ENCODE measurements around the gene PRDM16.
"Not testable (repeated sequence)": the region's sequence is repeated elsewhere in the genome, so short reads cannot be mapped to it uniquely, and the experiment has no call there.

The PRDM16 gene

DNA sequence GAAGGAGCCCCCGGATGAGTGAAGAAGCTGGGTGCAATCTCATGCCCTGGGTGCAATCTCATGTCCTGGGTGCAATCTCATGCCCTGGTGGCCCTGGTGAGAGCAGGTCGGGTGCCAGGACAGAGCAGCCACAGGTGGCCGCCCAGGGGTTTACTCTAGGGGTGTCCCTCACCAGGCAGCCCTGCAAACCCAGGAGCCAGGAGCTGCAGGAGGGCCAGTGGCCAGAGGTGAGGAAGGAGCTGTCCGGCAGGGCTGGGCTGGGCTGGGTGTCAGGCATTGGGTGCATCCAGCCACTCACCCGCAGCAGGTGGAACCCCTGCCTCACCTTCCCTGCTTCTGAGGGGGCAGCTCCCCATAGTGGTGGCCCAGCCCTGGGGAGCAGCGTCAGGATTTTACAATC, 79.2 kb downstream of the PRDM16 start:
- DNase-seq: no peak

DNA sequence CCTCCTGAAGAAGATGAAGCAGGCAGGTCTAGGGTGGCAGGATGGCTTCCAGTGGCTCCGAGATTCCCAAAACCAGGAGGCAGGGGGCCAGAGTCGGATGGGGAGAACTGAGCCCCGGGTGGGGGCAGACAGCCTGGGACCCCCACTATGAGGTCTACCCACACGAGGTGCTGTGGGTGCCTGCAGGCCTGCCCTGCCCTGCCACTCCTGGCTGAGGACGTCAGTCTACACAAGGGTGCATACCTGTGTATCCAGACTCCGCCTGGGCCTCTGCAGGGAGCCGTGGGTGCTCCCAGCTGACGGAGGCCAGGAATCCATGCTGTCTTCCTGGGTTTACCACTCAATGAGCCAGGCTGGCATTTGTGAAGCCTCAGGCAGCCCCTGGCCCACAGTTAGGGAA, 80.3 kb downstream of the PRDM16 start:
- no peak for DNase-seq

DNA sequence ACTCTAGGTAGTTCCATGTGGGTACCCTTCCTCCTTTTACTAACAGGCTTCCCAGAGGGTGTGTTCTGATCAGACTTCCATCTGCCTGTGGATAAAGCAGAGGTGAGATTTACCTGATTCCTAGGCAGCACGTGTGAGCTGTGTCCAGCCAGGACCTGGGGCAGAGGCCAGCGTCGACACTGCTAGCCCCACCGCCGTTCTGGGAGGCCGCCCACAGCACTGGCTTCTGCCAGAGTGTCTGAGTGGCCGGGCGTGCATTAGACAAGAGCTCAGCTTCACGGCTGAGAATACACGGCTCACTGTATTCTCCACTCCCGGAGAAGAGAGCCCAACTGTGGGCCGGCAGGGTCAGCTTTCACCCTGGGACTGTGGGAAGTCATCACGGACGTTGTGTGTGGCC, 82.5 kb downstream of the PRDM16 start:
- no peak for DNase-seq

DNA sequence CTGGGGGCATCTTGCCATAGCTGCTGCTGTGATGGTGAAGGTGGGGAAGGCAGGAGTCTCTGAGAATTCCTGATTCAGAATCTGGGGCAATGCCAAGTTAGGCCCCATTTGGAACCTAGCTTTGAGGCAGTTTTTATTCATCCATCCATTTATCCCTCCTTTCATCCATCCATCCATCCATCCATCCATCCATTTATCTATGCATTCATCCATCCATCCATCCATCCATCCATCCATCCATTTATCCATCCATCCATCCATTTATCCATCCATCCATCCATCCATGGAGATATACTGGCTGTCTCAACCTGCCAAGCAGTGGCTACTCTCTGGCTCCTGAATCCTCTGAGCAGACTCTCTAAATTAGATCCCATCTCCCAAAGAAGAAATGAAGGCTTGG, 83.1 kb downstream of the PRDM16 start:
- no peak for DNase-seq

DNA sequence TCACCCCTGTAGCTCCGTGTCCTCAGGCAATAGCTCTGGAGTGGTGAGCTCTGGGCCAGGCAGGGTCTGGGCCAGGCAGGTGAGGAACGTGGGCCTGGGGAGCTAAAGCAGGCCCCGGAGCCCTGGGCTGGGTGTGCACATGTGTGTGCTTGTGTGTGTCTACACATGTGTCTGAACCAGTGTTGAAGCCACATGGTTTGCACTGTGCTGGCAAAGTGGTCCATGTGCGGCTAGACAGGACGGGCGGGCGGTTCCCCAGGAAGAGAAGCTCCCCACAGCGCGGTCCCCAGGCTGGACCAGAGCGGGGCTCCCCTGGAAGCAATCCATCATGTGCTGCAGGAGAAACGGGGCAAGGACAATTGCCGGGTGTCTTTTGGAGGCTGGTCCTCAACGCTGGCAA, 84.2 kb downstream of the PRDM16 start:
- DNase-seq: no peak

DNA sequence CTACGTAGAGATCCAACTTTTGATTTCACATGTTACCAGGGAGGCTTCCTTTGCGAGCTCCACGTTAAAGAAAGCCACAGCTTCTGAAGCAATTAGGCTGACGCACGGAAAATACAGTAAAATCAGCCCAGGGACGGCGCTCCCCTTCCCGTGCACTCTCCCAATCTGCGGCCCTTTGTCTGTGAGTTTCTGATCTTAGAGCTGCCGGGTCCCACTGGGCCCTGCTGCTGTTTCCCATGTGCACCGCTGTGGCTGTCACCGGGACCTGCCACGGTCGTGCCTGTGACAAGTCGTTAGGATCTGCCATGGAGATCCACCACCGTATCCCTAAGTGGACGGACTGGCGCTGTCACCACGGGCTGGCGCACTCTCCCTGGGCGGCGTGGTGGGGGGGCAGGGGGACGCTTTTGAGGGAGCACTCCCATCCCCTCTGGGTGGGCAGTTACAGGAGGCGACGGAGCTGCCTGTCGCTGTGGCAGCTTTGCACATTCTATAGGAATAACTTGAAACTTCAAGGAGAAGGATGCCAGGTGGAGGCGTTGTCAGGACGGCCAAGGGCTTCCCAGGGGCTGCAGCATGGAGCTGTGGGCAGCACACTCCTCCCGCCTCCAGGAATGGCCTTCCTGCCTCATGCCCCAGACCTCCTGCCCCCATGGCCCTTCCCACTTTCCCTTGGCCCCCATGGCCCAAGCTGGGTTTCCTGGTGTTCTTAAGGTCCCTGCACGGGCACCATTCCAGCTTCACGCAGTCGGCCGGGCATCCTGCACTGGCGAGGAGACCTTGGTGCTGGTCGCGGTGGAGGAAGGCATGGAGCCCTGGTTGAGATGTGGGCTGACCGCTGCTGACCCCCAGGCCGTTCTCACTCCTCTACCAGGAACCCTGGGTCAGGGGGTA, 85.1 kb downstream of the PRDM16 start:
- no peak for DNase-seq

DNA sequence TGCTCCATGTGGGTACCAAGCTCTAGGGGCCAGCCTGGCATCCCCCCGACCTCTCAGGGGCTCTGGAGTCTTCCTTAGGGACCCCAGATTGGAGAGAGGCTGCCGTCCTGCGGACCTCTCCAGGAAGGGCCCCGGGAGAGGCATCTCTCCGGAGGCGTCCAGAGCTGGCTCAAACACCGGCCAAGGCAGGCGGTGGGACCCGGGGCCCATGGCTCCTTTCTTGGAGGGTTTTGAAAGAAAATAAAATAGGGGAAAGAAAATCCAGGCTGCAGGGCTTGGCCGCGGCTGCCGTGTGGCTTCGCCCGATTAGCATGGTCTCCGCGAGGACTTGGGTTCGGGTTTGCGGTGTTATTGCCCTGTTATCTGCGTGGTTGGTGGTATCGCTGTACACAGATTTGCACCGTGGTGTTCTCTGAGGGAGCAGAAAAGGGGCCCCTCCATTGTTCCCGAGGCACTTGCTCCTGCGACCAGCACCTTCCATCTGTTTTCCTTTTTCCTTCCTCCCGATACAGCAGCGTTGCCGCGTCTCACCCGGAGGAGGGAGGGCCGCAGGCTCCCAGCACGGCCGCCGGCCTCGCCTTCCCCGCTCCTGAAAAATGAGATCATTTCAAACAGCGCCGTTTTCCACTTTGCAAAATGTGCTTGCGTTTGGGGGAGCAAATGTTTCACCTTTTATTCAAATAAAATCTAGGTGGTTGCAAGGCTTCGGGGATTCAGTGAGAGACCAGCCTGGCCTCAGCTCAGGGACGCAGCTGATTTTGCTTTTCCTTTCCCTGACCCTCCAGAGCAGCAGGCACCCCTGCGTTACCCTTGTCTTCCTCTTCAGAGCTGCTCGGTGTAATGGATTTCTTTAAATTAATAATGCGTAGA, 86.3 kb downstream of the PRDM16 start:
- DNase-seq: no peak

DNA sequence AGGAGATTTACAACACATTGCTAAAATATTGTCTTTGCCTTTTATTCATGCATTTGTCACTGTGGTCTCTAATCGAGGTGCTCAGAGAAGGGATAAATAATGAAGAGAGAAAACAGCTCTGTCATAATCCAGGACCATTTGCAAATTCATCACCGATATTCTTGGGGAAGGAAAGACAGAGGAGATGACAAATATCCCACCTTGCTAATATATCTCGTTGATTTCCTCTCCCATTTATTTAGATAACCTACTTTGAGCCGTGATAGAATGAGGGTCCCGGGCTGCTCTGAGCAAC, 86.9 kb downstream of the PRDM16 start:
- DNase-seq: no peak

DNA sequence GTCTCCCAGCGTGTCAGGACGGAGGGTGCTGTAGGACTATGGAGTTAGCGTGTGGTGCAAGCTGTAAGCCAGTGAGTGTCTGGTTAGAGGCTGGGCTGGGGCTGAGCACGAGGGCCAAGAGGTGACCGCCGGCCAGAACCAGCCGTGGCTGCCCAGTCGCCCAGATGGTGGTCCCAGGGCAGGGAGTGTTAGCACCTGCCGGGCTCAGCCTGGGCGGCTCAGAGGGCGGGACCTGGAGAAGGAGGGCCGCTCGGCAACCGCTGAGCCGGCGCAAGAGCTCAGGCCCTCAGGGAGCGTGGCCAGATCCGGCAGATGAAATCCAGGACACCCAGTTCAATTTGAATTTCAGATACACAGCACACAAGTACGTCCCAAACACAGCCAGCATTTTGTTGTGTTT, 87.9 kb downstream of the PRDM16 start:
- no peak for DNase-seq

DNA sequence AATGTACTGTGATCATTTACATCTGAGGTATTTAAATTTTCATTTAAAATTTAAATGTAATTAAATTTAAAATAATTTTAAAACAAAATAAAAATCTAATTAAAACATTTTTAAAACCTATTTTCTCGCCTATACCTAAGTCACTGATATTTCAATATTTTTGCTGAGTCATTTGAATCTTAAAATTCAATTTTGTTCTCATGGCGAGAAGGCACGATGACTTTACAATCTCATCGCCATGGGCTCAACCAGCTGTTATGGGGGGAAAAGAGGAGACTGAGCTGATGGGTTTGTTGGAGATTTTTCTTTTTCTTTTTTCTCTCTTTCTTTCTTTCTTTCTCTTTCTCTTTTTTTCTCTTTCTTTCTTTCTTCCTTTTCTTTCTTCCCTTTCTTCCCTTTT, 89.3 kb downstream of the PRDM16 start:
- DNase-seq: no peak

DNA sequence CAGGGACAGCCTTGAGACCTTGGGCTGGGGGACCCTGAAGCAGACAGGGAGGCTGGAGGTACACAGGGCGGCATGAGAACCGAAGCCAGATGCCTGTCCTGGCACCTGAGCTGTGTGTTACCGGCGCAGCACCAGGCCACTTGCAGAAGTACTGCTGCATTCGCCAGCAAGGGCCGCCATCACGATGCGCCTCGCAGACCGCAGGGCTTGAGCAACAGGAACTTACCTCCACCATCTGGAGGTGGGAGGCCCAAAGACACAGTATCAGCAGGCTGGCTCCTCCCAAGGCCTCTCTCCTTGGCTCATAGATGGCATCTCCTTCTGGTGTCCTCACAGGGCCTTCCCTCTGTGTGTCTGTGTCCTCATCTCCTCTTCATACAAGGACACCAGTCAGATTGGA, 90.1 kb downstream of the PRDM16 start:
- DNase-seq: no peak

DNA sequence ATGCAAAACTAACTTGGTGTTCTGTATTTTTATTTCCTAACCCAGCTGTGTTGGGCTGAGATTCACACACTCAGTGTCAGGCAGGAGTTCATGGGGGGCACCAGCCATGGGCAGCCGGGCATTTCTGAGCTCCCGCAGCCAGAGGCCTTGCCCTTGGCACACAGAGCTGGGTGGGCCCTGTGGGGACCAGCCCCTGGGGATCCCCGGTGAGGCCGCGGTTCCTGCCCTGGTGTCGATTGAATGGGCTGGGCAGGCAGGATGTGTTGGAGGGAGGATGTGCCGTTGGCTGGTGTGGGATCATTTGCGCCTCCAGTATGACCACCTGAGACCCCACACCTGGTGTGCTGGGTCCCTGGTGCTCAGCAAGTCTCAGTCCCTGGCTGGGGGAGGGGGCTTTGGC, 91.0 kb downstream of the PRDM16 start:
- no peak for DNase-seq

DNA sequence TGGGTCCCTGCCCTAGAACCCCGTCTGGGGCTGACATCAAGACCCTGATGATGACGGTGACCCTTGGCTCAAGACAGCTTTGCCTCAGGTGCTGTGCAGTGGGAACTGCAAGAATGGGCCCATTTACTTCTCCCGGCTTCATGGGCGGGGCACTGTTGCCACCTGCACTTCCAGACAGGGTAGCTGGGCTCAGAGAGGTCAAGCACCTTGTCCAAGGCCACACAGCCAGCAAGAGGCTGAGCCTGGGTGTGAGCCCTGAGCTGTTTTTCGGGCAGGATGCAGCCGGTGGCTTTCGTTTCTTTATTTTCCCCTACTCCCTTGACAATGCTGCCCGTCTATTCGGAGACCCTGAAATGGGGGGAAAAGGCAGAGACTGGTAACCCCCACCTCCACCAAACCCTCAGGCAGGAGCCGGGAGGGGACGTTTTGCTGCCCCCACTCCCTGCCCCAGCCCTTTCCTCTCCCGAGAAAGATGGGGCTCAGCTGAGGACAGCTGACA, 91.7 kb downstream of the PRDM16 start:
- no peak for DNase-seq

DNA sequence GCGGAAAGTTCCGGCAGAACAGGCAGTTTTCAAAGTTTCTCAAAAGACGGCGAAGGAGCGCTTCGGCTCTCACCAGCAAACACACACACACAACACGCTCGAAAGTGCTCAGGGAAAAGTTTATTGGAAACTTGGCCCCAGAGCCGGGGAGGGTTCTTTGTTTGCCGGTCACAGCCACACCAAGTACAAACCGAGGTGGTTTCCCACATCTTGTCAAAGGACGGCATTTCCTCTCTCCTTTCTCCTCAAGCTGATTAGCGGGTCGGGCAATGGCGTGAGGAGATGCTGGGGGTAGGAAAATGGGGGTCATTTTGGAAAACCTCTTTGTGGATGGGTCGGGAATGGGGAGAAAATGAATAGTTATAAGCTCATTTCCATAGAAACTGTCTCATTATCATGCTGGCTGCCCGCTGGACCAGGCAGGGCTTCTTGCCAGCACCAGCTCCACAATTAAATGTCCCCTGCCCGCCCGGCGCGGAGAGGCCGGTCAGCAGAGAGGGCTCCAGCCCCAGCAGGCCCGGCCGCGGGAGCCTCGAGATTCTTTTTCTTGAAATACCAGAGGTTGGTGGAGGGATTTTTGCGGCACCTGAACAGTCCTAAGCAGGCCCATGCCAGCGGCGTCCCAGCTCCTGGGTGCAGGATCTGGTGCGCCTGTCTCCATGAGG, 92.3 kb downstream of the PRDM16 start:
- no peak for DNase-seq

DNA sequence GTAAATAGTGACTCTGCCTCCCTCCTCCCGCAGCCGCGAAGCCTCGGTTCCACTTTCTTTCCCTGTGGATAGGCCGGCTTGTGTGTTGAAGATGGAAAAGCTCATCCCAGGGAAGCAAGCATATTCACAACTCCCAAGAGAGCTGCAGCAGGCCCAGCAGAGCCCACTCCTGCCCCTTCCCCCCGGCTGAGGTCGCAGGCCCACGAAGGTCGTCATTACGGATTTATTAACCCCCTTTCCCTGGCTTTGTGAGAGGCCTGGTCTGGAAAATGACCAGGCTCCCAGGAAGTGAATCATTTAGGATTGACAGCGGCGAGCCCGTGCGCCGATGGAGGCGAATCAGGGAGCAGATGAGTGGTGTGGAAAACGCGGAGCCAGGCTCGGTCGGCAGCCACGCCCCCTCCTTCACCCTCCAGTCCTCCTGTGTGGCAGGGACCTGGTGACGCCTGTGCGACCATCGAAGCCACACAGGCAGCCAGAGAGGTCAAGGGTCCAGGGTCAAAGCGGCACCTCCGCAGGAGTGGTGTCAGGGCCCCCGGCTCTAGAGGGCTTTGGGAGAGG, 93.4 kb downstream of the PRDM16 start:
- no peak for DNase-seq

DNA sequence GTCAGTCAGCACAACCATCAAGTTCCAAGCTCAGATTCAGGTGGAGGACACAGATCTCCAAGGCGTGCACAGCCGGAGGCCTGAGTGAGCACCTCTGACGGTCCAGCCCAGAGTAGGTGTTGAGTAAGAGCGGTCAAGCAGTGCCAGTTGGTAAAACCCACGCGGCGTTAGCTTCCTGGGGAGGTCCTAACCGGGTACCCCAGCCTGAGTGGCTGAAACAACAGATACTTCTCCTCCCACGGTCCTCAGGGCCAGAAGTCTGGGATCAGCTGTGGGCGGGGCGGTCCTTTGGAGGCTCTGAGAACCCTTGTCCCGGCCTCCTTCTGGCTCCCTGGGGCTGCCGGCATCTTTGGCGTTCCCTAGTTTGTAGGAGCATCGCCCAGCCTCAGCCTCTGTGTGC, 94.4 kb downstream of the PRDM16 start:
- no peak for DNase-seq

DNA sequence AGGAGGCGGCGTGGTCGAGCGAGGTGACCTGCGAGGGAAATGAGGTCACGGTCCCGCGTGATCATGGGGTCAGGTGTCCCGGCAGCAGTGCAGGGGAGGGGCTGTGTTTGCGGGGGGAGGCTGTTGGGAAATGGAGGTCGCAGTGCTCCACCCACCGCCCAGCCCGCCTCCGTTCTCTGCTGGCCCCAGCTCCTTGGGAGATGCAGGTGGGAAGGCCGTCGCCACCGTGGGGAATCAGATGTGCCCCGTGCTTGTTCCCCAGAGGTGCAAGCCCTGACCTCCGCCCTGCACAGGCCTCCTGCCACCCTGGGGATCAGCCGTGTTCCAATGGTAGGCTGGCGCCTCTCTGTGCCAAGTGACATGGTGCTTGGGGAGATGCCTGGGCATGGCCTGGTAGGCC, 95.7 kb downstream of the PRDM16 start:
- DNase-seq: no peak

DNA sequence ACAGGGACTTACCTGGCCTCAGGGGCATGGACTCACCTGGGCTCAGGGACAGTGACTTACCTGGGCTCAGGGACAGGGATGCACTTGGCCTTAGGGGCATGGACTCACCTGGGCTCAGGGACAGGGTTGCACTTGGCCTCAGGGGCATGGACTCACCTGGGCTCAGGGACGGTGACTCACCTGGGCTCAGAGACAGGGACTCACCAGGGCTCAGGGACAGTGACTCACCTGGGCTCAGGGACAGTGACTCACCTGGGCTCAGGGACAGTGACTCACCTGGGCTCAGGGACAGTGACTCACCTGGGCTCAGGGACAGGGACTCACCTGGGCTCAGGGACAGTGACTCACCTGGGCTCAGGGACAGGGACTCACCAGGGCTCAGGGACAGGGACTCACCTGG, 96.2 kb downstream of the PRDM16 start:
- DNase-seq: not testable (repeated sequence)

DNA sequence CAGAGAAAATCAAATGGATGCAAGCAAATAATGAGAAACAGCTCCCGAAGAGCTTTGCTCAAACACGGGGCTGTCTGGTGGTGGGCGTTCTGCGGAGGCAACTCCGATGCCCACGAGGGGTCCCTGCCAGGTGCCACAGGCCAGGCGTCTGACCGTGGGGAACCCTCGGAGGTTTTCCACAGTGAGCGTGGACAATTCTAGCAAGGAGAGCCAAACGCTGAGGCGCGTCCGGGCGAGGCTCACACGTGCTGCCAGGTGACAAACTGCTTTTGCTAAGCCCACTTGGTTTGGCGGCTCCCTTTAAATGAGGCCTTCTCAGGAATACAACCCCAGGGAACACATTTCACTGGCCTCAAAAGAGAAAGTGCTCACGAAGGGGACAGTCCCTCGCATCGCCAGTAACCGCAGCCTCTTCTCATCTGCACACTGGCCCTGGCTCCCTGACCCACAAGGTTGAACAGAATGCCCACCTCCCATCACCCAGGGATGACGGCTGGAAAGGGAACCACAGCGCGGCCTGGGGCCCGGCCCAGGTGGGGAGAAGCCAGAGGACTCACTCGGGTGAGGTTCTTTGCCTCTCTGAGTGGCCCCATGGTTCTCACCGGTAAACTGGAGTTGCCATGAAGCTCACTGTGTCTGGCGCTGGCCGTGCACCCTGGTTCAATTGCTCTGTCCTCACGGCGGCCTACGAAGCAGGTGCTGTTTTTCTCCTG, 97.4 kb downstream of the PRDM16 start:
- no peak for DNase-seq

DNA sequence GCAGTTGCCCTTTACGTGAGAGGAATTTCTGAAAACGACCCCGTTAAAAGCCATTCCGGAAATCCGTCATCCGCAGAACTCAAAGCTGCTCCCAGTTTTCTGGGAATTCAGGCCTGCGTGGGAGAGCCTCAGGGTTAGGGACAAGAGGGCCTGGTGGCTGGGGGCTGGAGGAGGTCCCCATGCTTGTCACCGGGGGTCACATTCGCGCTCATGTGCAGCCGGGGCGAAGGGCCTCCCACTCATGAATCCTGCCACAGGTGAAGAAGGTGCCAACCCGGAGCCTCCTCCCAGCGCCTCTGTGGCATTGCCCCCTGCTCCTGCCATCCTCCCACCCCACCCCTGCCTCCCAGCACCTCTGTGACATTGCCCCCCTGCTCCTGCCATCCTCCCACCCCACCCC, 98.3 kb downstream of the PRDM16 start:
- DNase-seq: no peak

DNA sequence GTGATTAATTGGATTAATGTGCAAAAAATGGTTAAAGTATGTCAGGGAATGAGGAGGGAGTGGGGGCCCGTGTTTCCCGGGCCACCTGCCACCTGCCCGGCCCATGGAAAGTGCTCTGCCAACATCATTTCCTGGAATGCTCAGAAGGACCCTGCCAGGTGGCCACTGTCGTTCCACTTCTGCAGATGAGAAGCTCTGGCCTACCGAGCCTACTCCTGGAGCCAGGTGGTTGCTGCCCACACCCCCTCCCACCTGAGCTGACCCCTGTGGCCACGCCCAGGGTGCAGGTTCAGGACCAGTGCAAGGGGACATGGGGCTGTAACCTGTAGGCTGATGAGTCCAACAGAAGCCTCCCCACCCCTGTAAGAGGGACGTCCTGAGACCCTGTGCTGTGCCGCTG, 99.7 kb downstream of the PRDM16 start:
- DNase-seq: no peak

DNA sequence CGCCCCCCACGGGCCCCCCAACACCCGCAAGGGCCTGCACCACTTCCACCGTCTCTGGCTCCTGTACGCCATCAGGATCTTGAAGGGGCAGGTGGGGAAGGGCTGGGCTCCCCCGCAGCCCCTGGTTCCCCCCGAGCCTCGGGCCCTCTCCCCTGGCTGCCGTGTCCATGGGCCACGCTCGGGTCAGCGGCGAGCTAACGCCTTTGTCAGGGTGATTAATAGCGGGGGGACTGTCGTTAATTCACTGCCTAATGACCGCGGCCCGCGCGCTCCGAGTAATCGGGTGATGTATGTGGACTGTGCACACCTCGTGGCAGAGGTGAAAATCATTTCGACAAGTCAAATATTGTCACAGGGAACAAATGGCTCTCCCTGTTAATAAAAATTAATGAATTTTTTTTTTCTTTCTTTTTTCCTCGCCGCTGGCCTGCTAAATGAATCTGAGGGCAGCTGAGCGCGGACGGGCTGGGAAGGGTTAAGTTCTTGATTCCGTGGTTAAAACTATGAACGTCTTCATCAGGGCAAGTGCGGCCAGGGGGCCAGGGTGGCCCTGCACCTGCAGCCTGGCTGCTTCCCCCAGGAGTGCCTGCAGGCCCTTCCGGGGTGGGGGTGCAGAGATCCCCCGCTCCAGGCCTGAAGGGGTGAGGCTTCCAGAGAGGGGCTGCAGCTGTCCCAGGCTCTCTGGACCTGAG, 100.8 kb downstream of the PRDM16 start:
- DNase-seq: no peak

Measured in activated effector memory CD4-positive, alpha-beta T cell treated with anti-CD3 and anti-CD28 coated beads, Interleukin-2, amount 50 U/mL, for 16 hours (primary cell).